Measurements from ENCODE around the gene FBXO44.

Gene FBXO44

DNA sequence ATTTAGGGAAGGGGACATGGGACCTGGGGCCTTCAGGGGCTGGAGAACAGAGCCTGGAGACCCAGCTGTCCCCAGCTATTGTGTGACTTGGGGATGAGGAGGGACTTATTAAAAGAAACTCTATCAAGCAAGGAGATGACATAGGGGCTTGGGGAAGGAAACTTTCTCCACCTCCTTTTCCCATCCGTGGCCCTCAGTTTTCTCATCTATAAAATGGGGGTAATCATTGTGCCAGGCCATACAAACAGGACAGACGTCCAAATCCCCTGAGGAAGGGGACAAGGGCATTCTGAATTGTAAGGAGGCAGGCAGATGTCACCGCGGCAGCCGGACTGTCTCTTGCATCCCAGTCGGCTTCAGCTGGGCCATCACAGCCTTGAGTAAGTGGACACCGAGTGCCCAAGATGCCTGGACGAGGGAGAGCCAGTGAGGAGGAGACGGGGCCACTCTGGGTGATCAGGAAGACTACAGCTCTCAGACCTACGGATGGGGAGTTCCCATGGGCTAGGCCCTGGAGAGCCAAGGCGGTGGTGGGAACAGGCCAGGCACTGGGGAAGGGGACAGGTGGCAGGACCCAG is 2.4 kb upstream of the FBXO44 start:
- Mint-ChIP-seq H3K27ac (ENCODE audit: low read depth) (no peak overlapping the region), H3K27me3 (no peaks in the 10 kb centered on the region), H3K4me1 (peaks cover 26% of the 10 kb centered on the region), H3K36me3 (ENCODE audit: insufficient read depth) (peaks cover 8% of the 10 kb centered on the region), H3K4me3 (peak overlapping the region; percentile 74), H3K9me3 (no peaks in the 10 kb centered on the region)
- ATAC-seq (replicated peaks; ENCODE audit: extremely low read depth, poor library complexity, severe bottlenecking) (no peak), DNase-seq (ENCODE audit: low spot score in 2 of 2) (no peak)

DNA sequence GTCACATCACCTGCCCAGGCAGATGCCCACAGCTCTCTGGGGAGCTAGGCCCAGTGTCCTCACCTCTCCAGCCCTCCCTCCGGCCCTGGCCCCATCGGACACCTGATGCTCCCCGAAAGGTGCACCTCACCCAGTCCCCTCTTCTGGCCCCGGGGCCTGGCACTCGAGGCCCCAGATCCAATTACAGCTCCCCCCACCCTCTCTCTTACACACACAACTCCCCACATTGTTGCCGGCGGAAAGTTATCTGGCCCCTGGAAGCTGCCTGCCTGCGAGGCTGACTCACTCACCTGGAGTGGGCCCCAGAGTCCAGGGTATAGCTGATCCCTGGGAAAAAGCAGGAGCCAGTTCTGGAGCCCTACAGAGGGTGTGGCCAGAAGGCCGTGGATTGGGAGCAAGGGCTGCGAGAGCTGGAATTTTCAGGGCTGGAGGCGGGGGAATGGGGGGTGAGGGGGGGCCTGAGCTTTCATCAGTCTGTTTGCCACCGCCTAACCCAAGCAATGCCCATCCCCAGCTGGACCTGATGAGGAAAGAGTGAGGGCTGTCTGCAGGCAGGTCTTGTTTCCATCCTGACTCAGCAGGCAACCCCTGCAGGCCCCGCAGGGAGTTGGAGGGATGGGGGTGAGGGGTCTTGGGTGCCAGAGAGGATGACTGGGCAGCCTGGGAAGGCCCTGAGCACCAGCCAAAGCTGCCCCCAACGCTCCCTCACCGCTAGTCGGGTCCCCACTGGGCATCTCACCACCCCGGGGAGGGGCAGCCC is 1.4 kb upstream of the FBXO44 start:
- ATAC-seq (replicated peaks; ENCODE audit: extremely low read depth, poor library complexity, severe bottlenecking), result no peak
- Mint-ChIP-seq H3K4me1 (peaks cover 26% of the 10 kb centered on the region), H3K27me3 (no peaks in the 10 kb centered on the region), H3K36me3 (ENCODE audit: insufficient read depth) (peaks cover 16% of the 10 kb centered on the region), H3K9me3 (no peaks in the 10 kb centered on the region), H3K27ac (ENCODE audit: low read depth) (no peak overlapping the region), H3K4me3 (peak overlapping the region; percentile 74)
- no peak for DNase-seq (ENCODE audit: low spot score in 2 of 2)

DNA sequence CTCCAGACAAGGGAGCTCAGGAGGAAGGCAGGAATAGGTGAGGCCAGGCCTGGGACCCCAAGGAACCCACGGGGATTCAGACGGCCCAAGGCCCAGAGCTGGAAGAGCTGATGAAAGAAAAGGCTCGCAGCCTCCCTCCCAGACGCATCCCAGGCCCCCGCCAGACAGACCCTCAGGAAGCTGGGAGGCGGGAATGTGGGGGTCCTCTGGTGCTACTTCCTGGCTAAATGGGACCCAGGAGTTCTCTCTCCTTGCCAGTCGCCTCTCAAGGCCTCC is 878 bp upstream of the FBXO44 start:
- no peak overlapping the region for H3K27ac Mint-ChIP-seq (ENCODE audit: low read depth)
- peak overlapping the region; percentile 74 for H3K4me3 Mint-ChIP-seq
- no peaks in the 10 kb centered on the region for H3K9me3 Mint-ChIP-seq
- peaks cover 18% of the 10 kb centered on the region for H3K36me3 Mint-ChIP-seq (ENCODE audit: insufficient read depth)
- DNase-seq (ENCODE audit: low spot score in 2 of 2), result no peak
- peaks cover 26% of the 10 kb centered on the region for H3K4me1 Mint-ChIP-seq
- no peaks in the 10 kb centered on the region for H3K27me3 Mint-ChIP-seq
- ATAC-seq (replicated peaks; ENCODE audit: extremely low read depth, poor library complexity, severe bottlenecking), result no peak

GRCh38 chr1:11654939-11655808 is 497 bp downstream of the FBXO44 start:
- no peak for ATAC-seq (replicated peaks; ENCODE audit: extremely low read depth, poor library complexity, severe bottlenecking)
- Mint-ChIP-seq H3K27ac (ENCODE audit: low read depth) (no peak overlapping the region), H3K36me3 (ENCODE audit: insufficient read depth) (peaks cover 25% of the 10 kb centered on the region), H3K9me3 (no peaks in the 10 kb centered on the region), H3K4me3 (peak overlapping the region; percentile 74), H3K27me3 (no peaks in the 10 kb centered on the region), H3K4me1 (peaks cover 21% of the 10 kb centered on the region)
- no peak for DNase-seq (ENCODE audit: low spot score in 2 of 2)

- H3K4me3 Mint-ChIP-seq, result no peak overlapping the region
- DNase-seq (ENCODE audit: low spot score in 2 of 2) (no peak), ATAC-seq (replicated peaks; ENCODE audit: extremely low read depth, poor library complexity, severe bottlenecking) (no peak)
- H3K9me3 Mint-ChIP-seq, result no peaks in the 10 kb centered on the region
- H3K36me3 Mint-ChIP-seq (ENCODE audit: insufficient read depth), result peaks cover 25% of the 10 kb centered on the region
- no peaks in the 10 kb centered on the region for H3K27me3 Mint-ChIP-seq
- H3K27ac Mint-ChIP-seq (ENCODE audit: low read depth), result no peak overlapping the region
- H3K4me1 Mint-ChIP-seq, result peaks cover 8% of the 10 kb centered on the region
Measured at GRCh38 chr1:11657654-11658053, 3.0 kb downstream of the FBXO44 start.

GRCh38 chr1:11658542-11658941 is 3.9 kb downstream of the FBXO44 start:
- DNase-seq (ENCODE audit: low spot score in 2 of 2) (no peak), ATAC-seq (replicated peaks; ENCODE audit: extremely low read depth, poor library complexity, severe bottlenecking) (no peak)
- H3K27ac Mint-ChIP-seq (ENCODE audit: low read depth), result no peak overlapping the region
- H3K9me3 Mint-ChIP-seq, result no peaks in the 10 kb centered on the region
- H3K4me1 Mint-ChIP-seq, result peaks cover 8% of the 10 kb centered on the region
- peaks cover 25% of the 10 kb centered on the region for H3K36me3 Mint-ChIP-seq (ENCODE audit: insufficient read depth)
- no peaks in the 10 kb centered on the region for H3K27me3 Mint-ChIP-seq
- no peak overlapping the region for H3K4me3 Mint-ChIP-seq

DNA sequence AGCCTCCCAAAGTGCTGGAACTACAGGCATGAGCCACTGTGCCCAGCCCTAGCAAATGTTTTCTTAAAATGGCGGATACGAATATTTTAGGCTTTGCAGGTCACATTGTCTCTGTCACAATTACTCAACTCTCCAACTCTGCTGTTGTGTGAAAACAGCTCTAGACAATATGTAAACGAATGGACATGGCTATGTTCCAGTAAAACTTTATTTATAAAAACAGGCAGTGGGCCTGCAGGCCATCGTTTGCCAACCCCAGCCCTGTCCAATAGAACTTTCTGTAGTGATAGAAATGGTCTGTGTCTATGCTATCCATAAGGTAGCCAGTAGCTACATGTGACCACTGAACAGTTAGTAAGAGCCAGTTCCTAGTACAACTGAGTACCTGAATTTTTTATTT is 5.1 kb downstream of the FBXO44 start:
- no peaks in the 10 kb centered on the region for H3K27me3 Mint-ChIP-seq
- peaks cover 27% of the 10 kb centered on the region for H3K36me3 Mint-ChIP-seq (ENCODE audit: insufficient read depth)
- no peak overlapping the region for H3K4me3 Mint-ChIP-seq
- DNase-seq (ENCODE audit: low spot score in 2 of 2) (no peak), ATAC-seq (replicated peaks; ENCODE audit: extremely low read depth, poor library complexity, severe bottlenecking) (no peak)
- no peaks in the 10 kb centered on the region for H3K9me3 Mint-ChIP-seq
- H3K27ac Mint-ChIP-seq (ENCODE audit: low read depth), result no peak overlapping the region
- peaks cover 8% of the 10 kb centered on the region for H3K4me1 Mint-ChIP-seq

GRCh38 chr1:11661103-11661502 is 6.4 kb downstream of the FBXO44 start:
- peaks cover 27% of the 10 kb centered on the region for H3K36me3 Mint-ChIP-seq (ENCODE audit: insufficient read depth)
- H3K27ac Mint-ChIP-seq (ENCODE audit: low read depth), result no peak overlapping the region
- H3K9me3 Mint-ChIP-seq, result no peaks in the 10 kb centered on the region
- no peak for DNase-seq (ENCODE audit: low spot score in 2 of 2)
- no peaks in the 10 kb centered on the region for H3K4me1 Mint-ChIP-seq
- H3K4me3 Mint-ChIP-seq, result no peak overlapping the region
- ATAC-seq (replicated peaks; ENCODE audit: extremely low read depth, poor library complexity, severe bottlenecking), result no peak
- H3K27me3 Mint-ChIP-seq, result no peaks in the 10 kb centered on the region

DNA sequence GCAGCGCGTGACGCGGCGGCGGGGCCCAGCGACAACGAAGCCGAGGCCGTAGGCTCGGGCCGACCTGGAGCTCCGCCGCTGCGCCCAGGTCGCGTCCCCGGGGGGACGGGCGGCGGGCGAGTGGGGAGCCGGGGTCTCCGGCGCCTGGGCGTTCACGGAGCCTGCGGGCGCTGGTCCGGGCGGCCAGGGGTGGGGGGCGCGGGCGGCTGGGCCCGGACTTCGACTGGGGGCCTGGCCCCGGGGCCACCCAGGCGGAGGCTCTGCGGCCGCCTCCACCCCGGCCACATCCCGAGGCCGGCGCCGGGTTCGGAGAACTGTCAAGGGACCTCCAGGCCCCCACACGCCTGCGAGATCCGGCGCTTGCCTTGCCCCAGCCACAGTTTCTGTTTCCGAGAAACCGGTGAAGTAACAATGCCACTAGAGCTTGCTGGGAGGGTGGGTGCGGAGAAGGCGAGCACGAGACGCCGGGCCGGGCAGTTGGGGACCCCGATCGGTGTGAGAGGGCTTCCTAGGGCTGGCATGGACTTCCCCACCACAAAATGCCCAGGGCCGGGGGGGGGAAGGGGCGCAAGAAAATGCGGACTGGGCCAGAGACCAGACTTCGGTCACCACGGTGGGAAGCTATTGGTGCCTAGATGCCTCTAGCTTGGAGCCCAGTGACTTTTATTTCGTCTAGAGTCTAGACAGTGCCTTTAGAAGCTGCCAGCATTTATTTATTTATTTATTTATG is 9.8 kb downstream of the FBXO44 start:
- peak overlapping the region; percentile 74 for H3K4me3 Mint-ChIP-seq
- peak; percentile 81 for ATAC-seq (replicated peaks; ENCODE audit: extremely low read depth, poor library complexity, severe bottlenecking)
- H3K4me1 Mint-ChIP-seq, result peaks cover 4% of the 10 kb centered on the region
- peaks cover 13% of the 10 kb centered on the region for H3K36me3 Mint-ChIP-seq (ENCODE audit: insufficient read depth)
- peak overlapping the region; percentile 59 for H3K27ac Mint-ChIP-seq (ENCODE audit: low read depth)
- peak; percentile 35 to 48 for DNase-seq (ENCODE audit: low spot score in 2 of 2)
- H3K27me3 Mint-ChIP-seq, result no peaks in the 10 kb centered on the region
- H3K9me3 Mint-ChIP-seq, result no peaks in the 10 kb centered on the region

DNA sequence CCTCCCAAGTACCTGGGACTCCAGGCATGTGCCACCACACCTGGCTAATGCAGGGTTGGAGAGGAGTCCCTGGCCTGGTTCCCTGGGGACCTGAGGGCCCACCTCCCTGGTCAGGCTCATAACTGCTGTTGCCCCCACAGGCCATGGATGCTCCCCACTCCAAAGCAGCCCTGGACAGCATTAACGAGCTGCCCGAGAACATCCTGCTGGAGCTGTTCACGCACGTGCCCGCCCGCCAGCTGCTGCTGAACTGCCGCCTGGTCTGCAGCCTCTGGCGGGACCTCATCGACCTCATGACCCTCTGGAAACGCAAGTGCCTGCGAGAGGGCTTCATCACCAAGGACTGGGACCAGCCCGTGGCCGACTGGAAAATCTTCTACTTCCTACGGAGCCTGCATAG is 13.8 kb downstream of the FBXO44 start:
- Mint-ChIP-seq H3K27ac (ENCODE audit: low read depth) (no peak overlapping the region), H3K9me3 (no peaks in the 10 kb centered on the region), H3K4me3 (no peak overlapping the region), H3K36me3 (ENCODE audit: insufficient read depth) (peaks cover 16% of the 10 kb centered on the region), H3K27me3 (no peaks in the 10 kb centered on the region), H3K4me1 (peaks cover 4% of the 10 kb centered on the region)
- DNase-seq (ENCODE audit: low spot score in 2 of 2) (no peak), ATAC-seq (replicated peaks; ENCODE audit: extremely low read depth, poor library complexity, severe bottlenecking) (no peak)

GRCh38 chr1:11670747-11671146 is 16.1 kb downstream of the FBXO44 start:
- H3K36me3 Mint-ChIP-seq (ENCODE audit: insufficient read depth), result peaks cover 17% of the 10 kb centered on the region
- DNase-seq (ENCODE audit: low spot score in 2 of 2) (no peak), ATAC-seq (replicated peaks; ENCODE audit: extremely low read depth, poor library complexity, severe bottlenecking) (no peak)
- no peak overlapping the region for H3K27ac Mint-ChIP-seq (ENCODE audit: low read depth)
- H3K27me3 Mint-ChIP-seq, result no peaks in the 10 kb centered on the region
- H3K4me3 Mint-ChIP-seq, result no peak overlapping the region
- H3K4me1 Mint-ChIP-seq, result peaks cover 4% of the 10 kb centered on the region
- H3K9me3 Mint-ChIP-seq, result no peaks in the 10 kb centered on the region

DNA sequence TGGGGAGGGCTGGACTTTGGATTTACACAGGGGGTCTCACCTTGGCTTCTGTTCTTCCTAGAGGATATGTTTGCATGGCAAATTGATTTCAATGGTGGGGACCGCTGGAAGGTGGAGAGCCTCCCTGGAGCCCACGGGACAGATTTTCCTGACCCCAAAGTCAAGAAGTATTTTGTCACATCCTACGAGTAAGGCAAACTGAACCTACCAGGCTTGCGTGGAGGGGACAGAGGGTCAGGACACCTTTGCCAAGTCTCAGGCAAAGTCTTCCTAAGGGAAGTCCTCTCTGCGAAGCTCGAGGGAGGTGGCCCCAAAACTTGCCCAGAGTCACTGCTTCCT is 16.5 kb downstream of the FBXO44 start:
- peaks cover 21% of the 10 kb centered on the region for H3K36me3 Mint-ChIP-seq (ENCODE audit: insufficient read depth)

More for the DNA sequence above, 16.5 kb downstream of the FBXO44 start:
- Mint-ChIP-seq H3K4me3 (no peak overlapping the region), H3K4me1 (peaks cover 4% of the 10 kb centered on the region), H3K27ac (ENCODE audit: low read depth) (no peak overlapping the region), H3K9me3 (no peaks in the 10 kb centered on the region), H3K27me3 (no peaks in the 10 kb centered on the region)
- no peak for ATAC-seq (replicated peaks; ENCODE audit: extremely low read depth, poor library complexity, severe bottlenecking)
- no peak for DNase-seq (ENCODE audit: low spot score in 2 of 2)
